Measurements from ENCODE around the gene PRAC2. TPM values are rescaled to one million over a fixed set of nuclear protein-coding genes. Genes with fewer than 3 reads are reported as not detected.

The PRAC2 gene
- total RNA-seq, 1 experiment from 2014 or later, result not detected

DNA sequence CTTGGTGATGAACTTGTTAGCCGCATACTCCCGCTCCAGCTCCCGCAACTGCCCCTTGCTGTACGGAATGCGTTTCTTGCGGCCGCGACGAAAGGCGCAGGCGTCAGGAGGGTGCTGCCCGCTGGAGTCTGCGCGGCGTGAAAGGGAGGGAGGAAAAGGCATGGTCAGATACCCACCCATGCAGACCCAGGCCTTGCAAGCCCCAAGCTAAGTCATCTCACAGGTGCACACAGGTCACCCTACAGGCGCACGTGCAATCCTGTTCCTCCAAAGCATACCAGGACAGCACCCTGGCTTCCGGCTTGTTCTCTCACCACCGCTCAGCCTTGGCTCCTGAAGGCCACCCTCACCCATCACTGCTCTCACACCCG is 3.9 kb downstream of the PRAC2 start:
- TF ChIP-seq POLR2AphosphoS5 (IDR thresholded peaks at IDR 0.05; ENCODE audit: low read depth, low read length) (no peak), TCF7L2 (IDR thresholded peaks at IDR 0.05; ENCODE audit: low read depth, low read length) (no peak), SIN3A (IDR thresholded peaks at IDR 0.05; ENCODE audit: borderline replicate concordance, insufficient read depth, low read depth, low read length) (no peak), REST (IDR thresholded peaks at IDR 0.05; ENCODE audit: insufficient read depth in 1 of 2, low read depth in 2 of 2, low read length in 1 of 2) (no peak)
- TF ChIP-seq, protein P1, sequence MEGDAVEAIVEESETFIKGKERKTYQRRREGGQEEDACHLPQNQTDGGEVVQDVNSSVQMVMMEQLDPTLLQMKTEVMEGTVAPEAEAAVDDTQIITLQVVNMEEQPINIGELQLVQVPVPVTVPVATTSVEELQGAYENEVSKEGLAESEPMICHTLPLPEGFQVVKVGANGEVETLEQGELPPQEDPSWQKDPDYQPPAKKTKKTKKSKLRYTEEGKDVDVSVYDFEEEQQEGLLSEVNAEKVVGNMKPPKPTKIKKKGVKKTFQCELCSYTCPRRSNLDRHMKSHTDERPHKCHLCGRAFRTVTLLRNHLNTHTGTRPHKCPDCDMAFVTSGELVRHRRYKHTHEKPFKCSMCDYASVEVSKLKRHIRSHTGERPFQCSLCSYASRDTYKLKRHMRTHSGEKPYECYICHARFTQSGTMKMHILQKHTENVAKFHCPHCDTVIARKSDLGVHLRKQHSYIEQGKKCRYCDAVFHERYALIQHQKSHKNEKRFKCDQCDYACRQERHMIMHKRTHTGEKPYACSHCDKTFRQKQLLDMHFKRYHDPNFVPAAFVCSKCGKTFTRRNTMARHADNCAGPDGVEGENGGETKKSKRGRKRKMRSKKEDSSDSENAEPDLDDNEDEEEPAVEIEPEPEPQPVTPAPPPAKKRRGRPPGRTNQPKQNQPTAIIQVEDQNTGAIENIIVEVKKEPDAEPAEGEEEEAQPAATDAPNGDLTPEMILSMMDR (IDR thresholded peaks at IDR 0.05), result no peak
- no peak overlapping the region for H3K27ac ChIP-seq (ENCODE audit: low read length)
- ChIA-PET POLR2A (no interaction called here), CTCF (interaction anchor here (1.2 to 4.6 kb wide), 3 partner anchors 58 to 152 kb away, joined by 3 to 98 read pairs (median 24); no protein-coding TSS in a partner anchor)
- H3K4me3 ChIP-seq (ENCODE audit: low read depth in 2 of 2, low read length in 2 of 2), result no peak overlapping the region
- H3K4me1 ChIP-seq (ENCODE audit: control insufficient read depth, insufficient read depth, low read length), result peaks cover 6% of the 10 kb centered on the region; the same call in 1 of the 2 replicates
- H3K36me3 ChIP-seq (ENCODE audit: control insufficient read depth, insufficient read depth, low read length), result no peaks in the 10 kb centered on the region
- no peaks in the 10 kb centered on the region for H3K9me3 ChIP-seq (ENCODE audit: control insufficient read depth, insufficient read depth, low read depth, low read length)
- BruUV-seq (replicated peaks), result no TSS peak
- ATAC-seq (no peak), DNase-seq (ENCODE audit: low read depth, low spot score) (no peak)
- H3K27me3 ChIP-seq (ENCODE audit: control insufficient read depth, insufficient read depth, low read length), result no peaks in the 10 kb centered on the region
- intact Hi-C loops (cut with micrococcal nuclease; ENCODE audit: unreplicated experiment) (no loop called here), in situ Hi-C loops (cut with HindIII; ENCODE audit: low pct_unique_long_range_greater_than_20kb, low sequenced_read_pairs) (no loop called here)

DNA sequence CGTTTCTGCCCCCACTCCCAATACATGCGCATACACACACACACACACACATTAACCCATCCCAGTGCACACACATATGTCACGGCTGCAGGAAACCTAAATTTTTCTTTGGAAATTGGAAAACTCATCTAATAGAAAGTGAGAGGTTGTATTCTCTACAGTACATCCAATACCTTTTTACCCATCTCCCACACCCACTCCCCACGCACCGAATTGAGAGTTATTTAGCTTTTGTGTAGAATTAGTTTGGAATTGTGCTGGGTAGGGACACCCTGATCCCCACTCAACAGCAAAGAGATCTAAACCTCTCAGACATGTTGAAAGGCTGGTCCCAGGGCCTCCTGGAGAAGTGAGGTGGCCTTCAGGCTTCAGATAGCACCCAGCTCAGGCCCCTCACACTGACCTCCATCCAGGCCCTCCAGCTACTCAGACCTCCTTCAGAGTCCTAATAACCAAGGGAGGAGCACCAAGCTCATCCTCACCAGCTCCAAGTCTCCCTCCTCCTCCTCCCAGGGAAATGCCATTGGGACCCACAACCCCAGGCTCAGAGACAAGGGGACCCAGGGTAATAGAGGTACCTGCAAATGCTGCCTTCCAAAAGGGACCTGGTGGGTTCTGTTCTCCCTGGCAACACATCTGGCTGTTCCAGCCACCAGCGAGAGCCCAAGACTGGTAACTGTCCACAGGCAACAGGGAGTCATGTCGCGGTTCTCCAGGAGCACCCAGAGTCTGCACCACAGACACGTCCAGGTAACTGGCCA is 4.6 kb downstream of the PRAC2 start:
- intact Hi-C loops (cut with micrococcal nuclease; ENCODE audit: unreplicated experiment) (no loop called here), in situ Hi-C loops (cut with HindIII; ENCODE audit: low pct_unique_long_range_greater_than_20kb, low sequenced_read_pairs) (no loop called here)
- Histone ChIP-seq H3K9me3 (ENCODE audit: control insufficient read depth, insufficient read depth, low read depth, low read length) (no peaks in the 10 kb centered on the region), H3K36me3 (ENCODE audit: control insufficient read depth, insufficient read depth, low read length) (no peaks in the 10 kb centered on the region), H3K27me3 (ENCODE audit: control insufficient read depth, insufficient read depth, low read length) (no peaks in the 10 kb centered on the region), H3K4me3 (ENCODE audit: low read depth in 2 of 2, low read length in 2 of 2) (peak overlapping the region; percentile 58 to 90), H3K4me1 (ENCODE audit: control insufficient read depth, insufficient read depth, low read length) (peaks cover 6% of the 10 kb centered on the region; the same call in 1 of the 2 replicates), H3K27ac (ENCODE audit: low read length) (peak overlapping the region; percentile 70; the same call in 1 of the 2 replicates)
- POLR2A ChIA-PET, result no interaction called here
- TF ChIP-seq SIN3A (IDR thresholded peaks at IDR 0.05; ENCODE audit: borderline replicate concordance, insufficient read depth, low read depth, low read length), result no peak
- TF ChIP-seq REST (IDR thresholded peaks at IDR 0.05; ENCODE audit: insufficient read depth in 1 of 2, low read depth in 2 of 2, low read length in 1 of 2), result no peak
- TF ChIP-seq TCF7L2 (IDR thresholded peaks at IDR 0.05; ENCODE audit: low read depth, low read length), result no peak
- no peak for TF ChIP-seq POLR2AphosphoS5 (IDR thresholded peaks at IDR 0.05; ENCODE audit: low read depth, low read length)
- TF ChIP-seq, protein P1 (IDR thresholded peaks at IDR 0.05), result no peak
- BruUV-seq (replicated peaks), result no TSS peak
- CTCF ChIA-PET, result interaction anchor here (0.5 to 4.6 kb wide), 5 partner anchors 57 to 560 kb away, joined by 3 to 98 read pairs (median 3); no protein-coding TSS in a partner anchor
- ATAC-seq (peak; percentile 1; the same call in 1 of the 2 replicates), DNase-seq (ENCODE audit: low read depth, low spot score) (no peak)
